Measurements from ENCODE around the gene XBP1.
"Not testable (repeated sequence)": the region's sequence is repeated elsewhere in the genome, so short reads cannot be mapped to it uniquely, and the experiment has no call there.

Gene XBP1

GRCh38 chr22:28761449-28761755 is 39.0 kb downstream of the XBP1 start:
- Histone ChIP-seq H3K36me3 (ENCODE audit: control insufficient read depth in 1 of 2, insufficient read depth in 2 of 2, low read depth in 1 of 2, low read length in 2 of 2) (peaks cover 0 to 4% of the 10 kb centered on the region in 2 experiments), H3K4me1 (ENCODE audit: control insufficient read depth, insufficient read depth, low read depth, low read length) (no peaks in the 10 kb centered on the region), H3K9ac (ENCODE audit: low read length) (no peak overlapping the region), H4K91ac (ENCODE audit: low read length) (no peak overlapping the region), H3K4me3 (ENCODE audit: insufficient read depth in 1 of 2, low read depth in 1 of 2, low read length in 2 of 2) (no peak overlapping the region), H4K8ac (ENCODE audit: low read length) (no peak overlapping the region), H3K18ac (ENCODE audit: low read depth in 1 of 2, low read length in 2 of 2) (no peak overlapping the region), H3K4me2 (ENCODE audit: low read length, poor library complexity, severe bottlenecking) (no peak overlapping the region), H3K14ac (ENCODE audit: low read length in 2 of 2) (no peak overlapping the region), H2BK15ac (ENCODE audit: low read depth, poor library complexity, severe bottlenecking) (no peak overlapping the region), H3K79me1 (replicated peaks; ENCODE audit: low read length, poor library complexity, severe bottlenecking) (no peaks in the 10 kb centered on the region), H2AFZ (ENCODE audit: low read depth, low read length) (no peak overlapping the region), H3K27ac (ENCODE audit: low read length, poor library complexity, severe bottlenecking) (no peak overlapping the region), H2BK5ac (ENCODE audit: low read depth, low read length, poor library complexity, severe bottlenecking) (no peak overlapping the region), H2AK5ac (ENCODE audit: low read length, severe bottlenecking) (no peak overlapping the region), H3K4ac (ENCODE audit: low read depth in 1 of 2, low read length in 2 of 2) (no peak overlapping the region), H2BK12ac (ENCODE audit: low read length in 2 of 2) (no peak overlapping the region), H3K23ac (ENCODE audit: low read length in 2 of 2) (no peak overlapping the region), H2BK120ac (ENCODE audit: low read depth, low read length) (no peak overlapping the region), H3K9me3 (ENCODE audit: control insufficient read depth, low read length) (no peaks in the 10 kb centered on the region), H3K27me3 (ENCODE audit: control insufficient read depth in 1 of 2, insufficient read depth in 1 of 2, low read length in 2 of 2) (no peaks in the 10 kb centered on the region)
- 93% methylated on average over 10 of the region's 10 CpGs for WGBS
- DNase-seq = no peak

- H3K9ac ChIP-seq (ENCODE audit: low read length) = no peak overlapping the region
- no peak overlapping the region for H2AFZ ChIP-seq (ENCODE audit: low read depth, low read length)
- no peaks in the 10 kb centered on the region for H3K27me3 ChIP-seq (ENCODE audit: control insufficient read depth in 1 of 2, insufficient read depth in 1 of 2, low read length in 2 of 2)
- H2BK5ac ChIP-seq (ENCODE audit: low read depth, low read length, poor library complexity, severe bottlenecking) = no peak overlapping the region
- no peak overlapping the region for H4K91ac ChIP-seq (ENCODE audit: low read length)
- no peak overlapping the region for H3K4me3 ChIP-seq (ENCODE audit: insufficient read depth in 1 of 2, low read depth in 1 of 2, low read length in 2 of 2)
- no peak overlapping the region for H3K14ac ChIP-seq (ENCODE audit: low read length in 2 of 2)
- no peak overlapping the region for H2AK5ac ChIP-seq (ENCODE audit: low read length, severe bottlenecking)
- no peak overlapping the region for H2BK12ac ChIP-seq (ENCODE audit: low read length in 2 of 2)
- no peaks in the 10 kb centered on the region for H3K9me3 ChIP-seq (ENCODE audit: control insufficient read depth, low read length)
- no peak overlapping the region for H4K8ac ChIP-seq (ENCODE audit: low read length)
- peaks cover 0 to 6% of the 10 kb centered on the region in 2 experiments for H3K36me3 ChIP-seq (ENCODE audit: control insufficient read depth in 1 of 2, insufficient read depth in 2 of 2, low read depth in 1 of 2, low read length in 2 of 2)
- H3K27ac ChIP-seq (ENCODE audit: low read length, poor library complexity, severe bottlenecking) = no peak overlapping the region
- DNase-seq = peak; percentile 15
- H3K79me1 ChIP-seq (replicated peaks; ENCODE audit: low read length, poor library complexity, severe bottlenecking) = no peaks in the 10 kb centered on the region
- no peak overlapping the region for H3K18ac ChIP-seq (ENCODE audit: low read depth in 1 of 2, low read length in 2 of 2)
- no peaks in the 10 kb centered on the region for H3K4me1 ChIP-seq (ENCODE audit: control insufficient read depth, insufficient read depth, low read depth, low read length)
- H3K23ac ChIP-seq (ENCODE audit: low read length in 2 of 2) = no peak overlapping the region
- no peak overlapping the region for H2BK120ac ChIP-seq (ENCODE audit: low read depth, low read length)
- WGBS = 81% methylated on average over 3 of the region's 3 CpGs
- no peak overlapping the region for H2BK15ac ChIP-seq (ENCODE audit: low read depth, poor library complexity, severe bottlenecking)
- no peak overlapping the region for H3K4ac ChIP-seq (ENCODE audit: low read depth in 1 of 2, low read length in 2 of 2)
- H3K4me2 ChIP-seq (ENCODE audit: low read length, poor library complexity, severe bottlenecking) = no peak overlapping the region
Measured at GRCh38 chr22:28759861-28760560, 40.4 kb downstream of the XBP1 start.

GRCh38 chr22:28754512-28754911 is 45.9 kb downstream of the XBP1 start:
- H4K8ac ChIP-seq (ENCODE audit: low read length); H2BK15ac ChIP-seq (ENCODE audit: low read depth, poor library complexity, severe bottlenecking); H3K23ac ChIP-seq (ENCODE audit: low read length in 2 of 2); H3K4me2 ChIP-seq (ENCODE audit: low read length, poor library complexity, severe bottlenecking); H2AFZ ChIP-seq (ENCODE audit: low read depth, low read length); H3K27ac ChIP-seq (ENCODE audit: low read length, poor library complexity, severe bottlenecking); H2BK12ac ChIP-seq (ENCODE audit: low read length in 2 of 2); H3K9me3 ChIP-seq (ENCODE audit: control insufficient read depth, low read length); H3K18ac ChIP-seq (ENCODE audit: low read depth in 1 of 2, low read length in 2 of 2); H4K91ac ChIP-seq (ENCODE audit: low read length); H3K27me3 ChIP-seq (ENCODE audit: control insufficient read depth in 1 of 2, insufficient read depth in 1 of 2, low read length in 2 of 2); H2AK5ac ChIP-seq (ENCODE audit: low read length, severe bottlenecking); H3K4me1 ChIP-seq (ENCODE audit: control insufficient read depth, insufficient read depth, low read depth, low read length); H3K14ac ChIP-seq (ENCODE audit: low read length in 2 of 2); DNase-seq; H3K9ac ChIP-seq (ENCODE audit: low read length); H3K79me1 ChIP-seq (replicated peaks; ENCODE audit: low read length, poor library complexity, severe bottlenecking); H3K4me3 ChIP-seq (ENCODE audit: insufficient read depth in 1 of 2, low read depth in 1 of 2, low read length in 2 of 2); H3K4ac ChIP-seq (ENCODE audit: low read depth in 1 of 2, low read length in 2 of 2); H2BK5ac ChIP-seq (ENCODE audit: low read depth, low read length, poor library complexity, severe bottlenecking); H2BK120ac ChIP-seq (ENCODE audit: low read depth, low read length): not testable (repeated sequence)
- H3K36me3 ChIP-seq (ENCODE audit: control insufficient read depth in 1 of 2, insufficient read depth in 2 of 2, low read depth in 1 of 2, low read length in 2 of 2) = peaks cover 6 to 36% of the 10 kb centered on the region in 2 experiments
- WGBS = 93% methylated on average over 3 of the region's 3 CpGs

- no peak overlapping the region for H2BK15ac ChIP-seq (ENCODE audit: low read depth, poor library complexity, severe bottlenecking)
- H3K4me3 ChIP-seq (ENCODE audit: insufficient read depth in 1 of 2, low read depth in 1 of 2, low read length in 2 of 2) = no peak overlapping the region
- peak overlapping the region; percentile 77 for H2AK5ac ChIP-seq (ENCODE audit: low read length, severe bottlenecking)
- no peak overlapping the region for H2BK5ac ChIP-seq (ENCODE audit: low read depth, low read length, poor library complexity, severe bottlenecking)
- H2BK120ac ChIP-seq (ENCODE audit: low read depth, low read length) = no peak overlapping the region
- H3K18ac ChIP-seq (ENCODE audit: low read depth in 1 of 2, low read length in 2 of 2) = no peak overlapping the region
- H4K8ac ChIP-seq (ENCODE audit: low read length) = no peak overlapping the region
- peak overlapping the region; percentile 74 for H3K27ac ChIP-seq (ENCODE audit: low read length, poor library complexity, severe bottlenecking)
- H2AFZ ChIP-seq (ENCODE audit: low read depth, low read length) = no peak overlapping the region
- no peak overlapping the region for H3K9ac ChIP-seq (ENCODE audit: low read length)
- H3K27me3 ChIP-seq (ENCODE audit: control insufficient read depth in 1 of 2, insufficient read depth in 1 of 2, low read length in 2 of 2) = no peaks in the 10 kb centered on the region
- no peak overlapping the region for H3K14ac ChIP-seq (ENCODE audit: low read length in 2 of 2)
- peaks cover 29 to 67% of the 10 kb centered on the region in 2 experiments for H3K36me3 ChIP-seq (ENCODE audit: control insufficient read depth in 1 of 2, insufficient read depth in 2 of 2, low read depth in 1 of 2, low read length in 2 of 2)
- no peaks in the 10 kb centered on the region for H3K9me3 ChIP-seq (ENCODE audit: control insufficient read depth, low read length)
- H3K4ac ChIP-seq (ENCODE audit: low read depth in 1 of 2, low read length in 2 of 2) = no peak overlapping the region
- H3K23ac ChIP-seq (ENCODE audit: low read length in 2 of 2) = no peak overlapping the region
- no peak for DNase-seq
- 88% methylated on average over 2 of the region's 6 CpGs for WGBS
- H2BK12ac ChIP-seq (ENCODE audit: low read length in 2 of 2) = no peak overlapping the region
- H3K4me1 ChIP-seq (ENCODE audit: control insufficient read depth, insufficient read depth, low read depth, low read length) = no peaks in the 10 kb centered on the region
- H3K4me2 ChIP-seq (ENCODE audit: low read length, poor library complexity, severe bottlenecking) = no peak overlapping the region
- H4K91ac ChIP-seq (ENCODE audit: low read length) = no peak overlapping the region
- H3K79me1 ChIP-seq (replicated peaks; ENCODE audit: low read length, poor library complexity, severe bottlenecking) = peaks cover 6% of the 10 kb centered on the region
Measured at GRCh38 chr22:28750471-28750881, 49.9 kb downstream of the XBP1 start.
